CD8-positive, alpha-beta memory T cell (primary cell): ENCODE data around the gene FTHL17. TPM values are rescaled to one million over a fixed set of nuclear protein-coding genes. Genes with fewer than 3 reads are reported as not detected.

Experiments
- CTCF ChIA-PET: fragments of 350-600 bp; sonication (Branson Sonifier 250); formaldehyde crosslinking; loops from one replicate; lab custom pipeline; 2021; ENCODE audit warnings: antibody characterized with exemption; lab: Charles Lee
- POLR2A ChIA-PET: fragments of 350-600 bp; sonication (Branson Sonifier 250); formaldehyde crosslinking; loops from one replicate; lab custom pipeline; 2021; ENCODE audit warnings: antibody characterized with exemption; lab: Charles Lee
- DNase-seq, 5 donors: peaks; one replicate each; pipeline versions ENCODE4 v3.0.0 to v3.0.0-alpha.2; 2020 to 2022; ENCODE audit warnings: mixed read lengths in 1 of 5
- H3K27ac ChIP-seq: one replicate; pipeline ENCODE4 v1.7.0; 2013; ENCODE audit warnings: low read depth, mild to moderate bottlenecking, low read length, moderate library complexity
- H3K27me3 ChIP-seq: 2 replicates; pipeline ENCODE4 v1.7.0; 2013; ENCODE audit warnings: low read length, mild to moderate bottlenecking; ENCODE audit not compliant: insufficient read depth, poor library complexity, severe bottlenecking
- H3K36me3 ChIP-seq: 2 replicates; pipeline ENCODE4 v1.7.0; 2013; ENCODE audit warnings: mild to moderate bottlenecking, low read length, moderate library complexity; ENCODE audit not compliant: insufficient read depth
- H3K4me1 ChIP-seq: 2 replicates; pipeline ENCODE4 v1.7.0; 2013; ENCODE audit warnings: mild to moderate bottlenecking, low read length, moderate library complexity; ENCODE audit not compliant: insufficient read depth
- H3K4me3 ChIP-seq: 2 replicates; pipeline ENCODE4 v1.7.0; 2013; ENCODE audit warnings: mild to moderate bottlenecking, low read length
- H3K9me3 ChIP-seq: 2 replicates; pipeline ENCODE4 v1.7.0; 2013; ENCODE audit warnings: mild to moderate bottlenecking, low read length
- H3K27ac Mint-ChIP-seq, 8 donors: one replicate each; pipeline ENCODE4 v1.8.0; 2020 to 2021; ENCODE audit warnings: mixed read lengths in 8 of 8, mild to moderate bottlenecking in 6 of 8, inconsistent platforms in 3 of 8, moderate library complexity in 3 of 8
- H3K27me3 Mint-ChIP-seq, 2 donors: one replicate each; pipeline ENCODE4 v1.8.0; 2020 to 2021; ENCODE audit warnings: mixed read lengths in 2 of 2, mild to moderate bottlenecking in 1 of 2, moderate library complexity in 1 of 2
- H3K36me3 Mint-ChIP-seq, 3 donors: one replicate each; pipeline ENCODE4 v1.8.0; 2020 to 2021; ENCODE audit warnings: mixed read lengths in 3 of 3, inconsistent platforms in 1 of 3, mild to moderate bottlenecking in 1 of 3
- H3K4me1 Mint-ChIP-seq, 3 donors: one replicate each; pipeline ENCODE4 v1.8.0; 2020 to 2021; ENCODE audit warnings: mixed read lengths in 3 of 3, inconsistent platforms in 1 of 3, mild to moderate bottlenecking in 1 of 3
- H3K4me3 Mint-ChIP-seq, 7 donors: one replicate each; pipeline ENCODE4 v1.8.0; 2020 to 2021; ENCODE audit warnings: mixed read lengths in 7 of 7, mild to moderate bottlenecking in 6 of 7, moderate library complexity in 4 of 7, inconsistent platforms in 2 of 7
- H3K9me3 Mint-ChIP-seq, 5 donors: one replicate each; pipeline ENCODE4 v1.8.0; 2020 to 2022; ENCODE audit warnings: mixed read lengths in 5 of 5, mild to moderate bottlenecking in 3 of 5, moderate library complexity in 2 of 5, inconsistent platforms in 1 of 5
- polyA plus RNA-seq: library from polyadenylated mRNA; unstranded; fragments of 300-500 nt; fragmentation: Illumina TruSeq; gene quantifications from one replicate; pipeline ENCODE4 v1.2.3, GENCODE V29; 2021
- total RNA-seq, 2 experiments: library from RNA; stranded (reverse); gene quantifications; one replicate each; pipeline ENCODE4 v1.2.3, GENCODE V29; 2021

FTHL17 gene
- total and polyA plus RNA-seq, 3 experiments from 2014 or later, result not detected

GRCh38 chrX:31093639-31093975 is 21.8 kb upstream of the FTHL17 start:
- ChIA-PET POLR2A (no interaction called here), CTCF (no interaction called here)
- H3K9me3 Mint-ChIP-seq, result peaks cover 0 to 3% (median 2%) of the 10 kb centered on the region in 5 donors
- H3K4me1 ChIP-seq, result no peaks in the 10 kb centered on the region
- no peaks in the 10 kb centered on the region for H3K9me3 ChIP-seq
- no peaks in the 10 kb centered on the region for H3K27me3 ChIP-seq
- no peak for DNase-seq
- H3K4me3 Mint-ChIP-seq, result no peak overlapping the region
- H3K36me3 Mint-ChIP-seq, result no peaks in the 10 kb centered on the region
- peaks cover 0 to 3% of the 10 kb centered on the region in 2 donors for H3K27me3 Mint-ChIP-seq
- H3K4me3 ChIP-seq, result no peak overlapping the region
- H3K36me3 ChIP-seq, result no peaks in the 10 kb centered on the region
- H3K4me1 Mint-ChIP-seq, result no peaks in the 10 kb centered on the region
- no peak overlapping the region for H3K27ac ChIP-seq
- no peak overlapping the region for H3K27ac Mint-ChIP-seq

GRCh38 chrX:31092970-31093638 is 21.3 kb upstream of the FTHL17 start:
- Mint-ChIP-seq H3K27ac (no peak overlapping the region), H3K4me1 (no peaks in the 10 kb centered on the region), H3K36me3 (no peaks in the 10 kb centered on the region), H3K27me3 (peaks cover 0 to 3% of the 10 kb centered on the region in 2 donors), H3K4me3 (no peak overlapping the region), H3K9me3 (peaks cover 0 to 2% (median 0%) of the 10 kb centered on the region in 5 donors)
- POLR2A ChIA-PET, result no interaction called here
- H3K27ac ChIP-seq, result no peak overlapping the region
- H3K4me1 ChIP-seq, result no peaks in the 10 kb centered on the region
- H3K36me3 ChIP-seq, result no peaks in the 10 kb centered on the region
- DNase-seq, result no peak
- no peak overlapping the region for H3K4me3 ChIP-seq
- CTCF ChIA-PET, result no interaction called here
- H3K27me3 ChIP-seq, result no peaks in the 10 kb centered on the region
- H3K9me3 ChIP-seq, result no peaks in the 10 kb centered on the region

GRCh38 chrX:31092476-31092875 is 20.6 kb upstream of the FTHL17 start:
- Histone ChIP-seq H3K27me3 (no peaks in the 10 kb centered on the region), H3K27ac (no peak overlapping the region), H3K9me3 (no peaks in the 10 kb centered on the region), H3K4me1 (no peaks in the 10 kb centered on the region), H3K36me3 (no peaks in the 10 kb centered on the region), H3K4me3 (no peak overlapping the region)
- no peaks in the 10 kb centered on the region for H3K36me3 Mint-ChIP-seq
- no peaks in the 10 kb centered on the region for H3K4me1 Mint-ChIP-seq
- no peak overlapping the region for H3K4me3 Mint-ChIP-seq
- H3K9me3 Mint-ChIP-seq, result peaks cover 0 to 2% (median 0%) of the 10 kb centered on the region in 5 donors
- H3K27me3 Mint-ChIP-seq, result peaks cover 0 to 3% of the 10 kb centered on the region in 2 donors
- ChIA-PET POLR2A (no interaction called here), CTCF (no interaction called here)
- no peak for DNase-seq
- H3K27ac Mint-ChIP-seq, result no peak overlapping the region

DNA sequence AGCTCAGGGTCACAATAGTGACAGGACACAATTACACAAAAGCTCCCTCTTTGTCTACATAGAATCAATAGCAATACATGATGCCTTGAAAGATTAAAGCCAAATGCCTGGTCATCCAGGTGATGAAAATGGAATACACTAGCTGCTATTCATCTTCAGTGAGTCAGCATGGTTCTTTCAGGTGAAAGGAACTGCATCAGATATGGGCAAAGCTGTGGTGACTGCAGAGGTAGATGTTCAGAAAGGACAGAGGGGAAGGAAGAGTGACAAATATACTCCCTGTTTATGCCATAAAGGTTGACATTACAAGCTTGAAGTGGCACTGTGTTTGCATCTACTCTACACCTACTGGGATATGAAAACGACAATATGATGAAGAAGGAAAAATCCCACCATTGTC is 20.0 kb upstream of the FTHL17 start:
- no peaks in the 10 kb centered on the region for H3K9me3 ChIP-seq
- Mint-ChIP-seq H3K4me3 (no peak overlapping the region), H3K4me1 (no peaks in the 10 kb centered on the region), H3K9me3 (peaks cover 0 to 2% (median 0%) of the 10 kb centered on the region in 5 donors), H3K27me3 (peaks cover 0 to 2% of the 10 kb centered on the region in 2 donors), H3K36me3 (no peaks in the 10 kb centered on the region), H3K27ac (no peak overlapping the region)
- H3K4me3 ChIP-seq, result no peak overlapping the region
- no peaks in the 10 kb centered on the region for H3K36me3 ChIP-seq
- no peaks in the 10 kb centered on the region for H3K4me1 ChIP-seq
- POLR2A ChIA-PET, result no interaction called here
- no peak overlapping the region for H3K27ac ChIP-seq
- CTCF ChIA-PET, result no interaction called here
- H3K27me3 ChIP-seq, result no peaks in the 10 kb centered on the region
- DNase-seq, result no peak

DNA sequence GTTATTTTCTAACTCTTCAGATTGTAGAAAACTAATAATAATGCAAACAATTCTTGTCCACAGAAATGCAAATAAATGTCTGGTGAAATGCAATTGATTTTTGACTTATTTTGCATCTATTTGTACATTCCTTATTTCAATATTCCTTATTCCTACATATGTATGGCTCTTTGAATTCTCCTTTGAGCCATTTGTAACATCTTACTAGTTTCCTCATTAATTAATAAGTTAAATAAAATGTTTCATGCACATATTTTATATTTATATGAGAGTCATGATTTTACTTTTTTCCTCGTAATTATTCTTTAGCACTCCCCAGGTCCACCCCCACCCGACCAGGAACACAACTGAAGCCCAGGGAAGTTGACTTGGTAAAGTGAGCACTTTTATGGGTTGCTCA is 2.7 kb upstream of the FTHL17 start:
- peaks cover 0 to 2% of the 10 kb centered on the region in 2 donors for H3K27me3 Mint-ChIP-seq
- H3K36me3 Mint-ChIP-seq, result no peaks in the 10 kb centered on the region
- no peak for DNase-seq
- ChIA-PET CTCF (no interaction called here), POLR2A (no interaction called here)
- H3K27ac Mint-ChIP-seq, result no peak overlapping the region
- Histone ChIP-seq H3K27me3 (no peaks in the 10 kb centered on the region), H3K27ac (no peak overlapping the region), H3K9me3 (no peaks in the 10 kb centered on the region), H3K4me1 (no peaks in the 10 kb centered on the region), H3K4me3 (no peak overlapping the region), H3K36me3 (no peaks in the 10 kb centered on the region)
- no peak overlapping the region for H3K4me3 Mint-ChIP-seq
- peaks cover 2 to 13% (median 7%) of the 10 kb centered on the region in 5 donors for H3K9me3 Mint-ChIP-seq
- H3K4me1 Mint-ChIP-seq, result no peaks in the 10 kb centered on the region

GRCh38 chrX:31071262-31071661 is 579 bp downstream of the FTHL17 start:
- Mint-ChIP-seq H3K9me3 (peaks cover 2 to 7% (median 4%) of the 10 kb centered on the region in 5 donors), H3K27ac (no peak overlapping the region), H3K36me3 (no peaks in the 10 kb centered on the region), H3K27me3 (peaks cover 0 to 2% of the 10 kb centered on the region in 2 donors), H3K4me3 (no peak overlapping the region), H3K4me1 (no peaks in the 10 kb centered on the region)
- Histone ChIP-seq H3K4me1 (no peaks in the 10 kb centered on the region), H3K4me3 (no peak overlapping the region), H3K27me3 (no peaks in the 10 kb centered on the region), H3K27ac (no peak overlapping the region), H3K9me3 (no peaks in the 10 kb centered on the region), H3K36me3 (no peaks in the 10 kb centered on the region)
- ChIA-PET POLR2A (no interaction called here), CTCF (no interaction called here)
- DNase-seq, result no peak

DNA sequence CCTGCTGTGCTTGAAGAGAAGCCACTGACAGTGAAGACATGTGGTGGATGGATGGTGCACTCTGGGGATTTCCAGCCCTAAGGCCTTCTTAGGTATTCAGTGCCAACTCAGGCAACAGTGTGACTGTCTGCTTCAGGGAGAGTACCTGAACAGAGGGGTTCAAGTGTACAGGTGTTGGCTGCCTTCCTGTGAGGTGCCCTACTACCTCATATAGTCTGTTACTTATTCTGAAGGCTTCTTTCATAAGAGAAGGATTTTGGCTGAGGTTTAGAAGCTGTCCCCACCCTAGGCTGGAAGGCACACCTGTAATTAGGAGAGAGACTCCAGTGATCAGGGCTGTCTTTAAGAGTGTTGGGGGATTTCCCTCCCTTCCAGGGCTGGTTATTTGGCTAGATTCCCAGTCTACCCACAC is 1.8 kb downstream of the FTHL17 start:
- no peaks in the 10 kb centered on the region for H3K4me1 ChIP-seq
- H3K36me3 Mint-ChIP-seq, result no peaks in the 10 kb centered on the region
- DNase-seq, result no peak

GRCh38 chrX:31063114-31063513 is 8.7 kb downstream of the FTHL17 start:
- no peak overlapping the region for H3K27ac Mint-ChIP-seq
- ChIA-PET POLR2A (no interaction called here), CTCF (no interaction called here)

More for the DNA sequence above, 1.8 kb downstream of the FTHL17 start:
- peaks cover 0 to 6% (median 4%) of the 10 kb centered on the region in 5 donors for H3K9me3 Mint-ChIP-seq
- ChIA-PET CTCF (no interaction called here), POLR2A (no interaction called here)
- H3K27me3 ChIP-seq, result no peaks in the 10 kb centered on the region
- H3K9me3 ChIP-seq, result no peaks in the 10 kb centered on the region
- no peaks in the 10 kb centered on the region for H3K4me1 Mint-ChIP-seq
- peaks cover 0 to 2% of the 10 kb centered on the region in 2 donors for H3K27me3 Mint-ChIP-seq
- no peak overlapping the region for H3K27ac ChIP-seq
- no peak overlapping the region for H3K4me3 Mint-ChIP-seq
- no peak overlapping the region for H3K4me3 ChIP-seq
- H3K36me3 ChIP-seq, result no peaks in the 10 kb centered on the region
- H3K27ac Mint-ChIP-seq, result no peak overlapping the region

More at GRCh38 chrX:31063114-31063513, 8.7 kb downstream of the FTHL17 start:
- Mint-ChIP-seq H3K4me3 (no peak overlapping the region), H3K4me1 (no peaks in the 10 kb centered on the region), H3K9me3 (peaks cover 0 to 1% (median 0%) of the 10 kb centered on the region in 5 donors), H3K27me3 (no peaks in the 10 kb centered on the region), H3K36me3 (no peaks in the 10 kb centered on the region)
- H3K27ac ChIP-seq, result no peak overlapping the region
- H3K4me3 ChIP-seq, result no peak overlapping the region
- H3K27me3 ChIP-seq, result no peaks in the 10 kb centered on the region
- H3K4me1 ChIP-seq, result no peaks in the 10 kb centered on the region
- H3K36me3 ChIP-seq, result no peaks in the 10 kb centered on the region
- H3K9me3 ChIP-seq, result no peaks in the 10 kb centered on the region
- no peak for DNase-seq
